Hepatocyte (in vitro differentiated cells): ENCODE measurements around the gene CHCHD6. TPM values are rescaled to one million over a fixed set of nuclear protein-coding genes. Genes with fewer than 3 reads are reported as not detected.

ENCODE experiments used
- DNase-seq: peaks from one replicate; pipeline ENCODE4 v3.0.0-alpha.2; 2016; ENCODE audit warnings: low spot score
- H2AFZ ChIP-seq: fragments of 200-600 bp; sonication (generic); 2 replicates; pipeline ENCODE4 v1.6.0; 2016; ENCODE audit warnings: antibody characterized with exemption, mild to moderate bottlenecking
- H3K27ac ChIP-seq: fragments of 200-600 bp; sonication (generic); 2 replicates; pipeline ENCODE4 v1.5.1; 2016; ENCODE audit warnings: mild to moderate bottlenecking
- H3K27me3 ChIP-seq: fragments of 200-600 bp; sonication (generic); 2 replicates; pipeline ENCODE4 v1.6.1; 2016
- H3K36me3 ChIP-seq: fragments of 200-600 bp; sonication (generic); replicated peaks from 2 replicates; pipeline ENCODE4 v1.5.1; 2016; ENCODE audit warnings: low read depth; ENCODE audit not compliant: insufficient read depth
- H3K4me1 ChIP-seq: fragments of 200-600 bp; sonication (generic); 2 replicates; pipeline ENCODE4 v1.5.1; 2016; ENCODE audit warnings: mild to moderate bottlenecking, moderate library complexity; ENCODE audit not compliant: insufficient read depth
- H3K4me2 ChIP-seq: fragments of 200-600 bp; sonication (generic); 2 replicates; pipeline ENCODE4 v1.6.0; 2016
- H3K4me3 ChIP-seq: fragments of 200-600 bp; sonication (generic); 2 replicates; pipeline ENCODE4 v1.5.1; 2016; ENCODE audit warnings: mild to moderate bottlenecking
- H3K79me2 ChIP-seq: fragments of 200-600 bp; sonication (generic); 2 replicates; pipeline ENCODE4 v1.6.0; 2017; ENCODE audit warnings: mild to moderate bottlenecking
- H3K9me2 ChIP-seq: fragments of 200-600 bp; sonication (generic); replicated peaks from 2 replicates; pipeline ENCODE4 v1.6.0; 2017; ENCODE audit warnings: mild to moderate bottlenecking; ENCODE audit not compliant: insufficient read depth
- H3K9me3 ChIP-seq: fragments of 200-600 bp; sonication (generic); 2 replicates; pipeline ENCODE4 v1.5.1; 2016; ENCODE audit warnings: low read depth, mild to moderate bottlenecking
- H4K20me1 ChIP-seq: fragments of 200-600 bp; sonication (generic); 2 replicates; pipeline ENCODE4 v1.6.0; 2016; ENCODE audit warnings: mild to moderate bottlenecking; ENCODE audit not compliant: insufficient read depth, poor library complexity, severe bottlenecking
- CTCF ChIP-seq: fragments of 200-600 bp; sonication (generic); IDR thresholded peaks from 2 replicates; pipeline ENCODE4 v1.5.1; 2016; ENCODE audit warnings: antibody characterized with exemption, mild to moderate bottlenecking; ENCODE audit not compliant: poor library complexity
- EZH2 ChIP-seq: fragments of 200-600 bp; sonication (generic); IDR thresholded peaks from 2 replicates; pipeline ENCODE4 v1.6.1; 2016; ENCODE audit warnings: antibody characterized with exemption, mild to moderate bottlenecking, borderline replicate concordance
- EZH2phosphoT487 ChIP-seq: fragments of 200-600 bp; sonication (generic); IDR thresholded peaks from one replicate; pipeline ENCODE4 v1.6.1; 2018; ENCODE audit warnings: antibody characterized with exemption, mild to moderate bottlenecking, low read depth, moderate library complexity; ENCODE audit not compliant: unreplicated experiment, severe bottlenecking
- WGBS: methylation state at CpG from one replicate; pipeline ENCODE4 v1.1.6; 2016; ENCODE audit warnings: low lambda C conversion rate; ENCODE audit errors: missing lambda C conversion rate; 5-methylcytosine and 5-hydroxymethylcytosine counted together
- polyA plus RNA-seq: library from polyadenylated mRNA; unstranded; fragments of >200 nt; fragmentation: Nextera tagmentation; extraction: Ambion mirVana; gene quantifications from 2 replicates; pipeline ENCODE4 v1.2.1, GENCODE V29; 2016
- total RNA-seq: library from RNA; depleted of rRNA; stranded (reverse); fragments of >200 nt; gene quantifications from 2 replicates; pipeline ENCODE4 v1.2.3, GENCODE V29; 2014

The CHCHD6 gene
- total and polyA plus RNA-seq, 2 experiments from 2014 or later: 13.8 to 19.7 TPM

GRCh38 chr3:126718561-126719445, 14.8 kb downstream of the CHCHD6 start:
- H3K27ac ChIP-seq: no peak overlapping the region
- no peaks in the 10 kb centered on the region for H3K36me3 ChIP-seq
- no peaks in the 10 kb centered on the region for H3K9me2 ChIP-seq
- no peak for DNase-seq
- TF ChIP-seq EZH2 (no peak), EZH2phosphoT487 (no peak), CTCF (no peak)
- H3K27me3 ChIP-seq: no peaks in the 10 kb centered on the region
- no peak overlapping the region for H3K4me3 ChIP-seq
- 87% methylated on average over 20 of the region's 20 CpGs for WGBS
- H3K4me2 ChIP-seq: no peak overlapping the region
- H4K20me1 ChIP-seq: no peaks in the 10 kb centered on the region
- H3K4me1 ChIP-seq: no peaks in the 10 kb centered on the region
- H2AFZ ChIP-seq: no peak overlapping the region
- peaks cover 2% of the 10 kb centered on the region for H3K79me2 ChIP-seq
- H3K9me3 ChIP-seq: no peaks in the 10 kb centered on the region

- no peak for TF ChIP-seq CTCF
- TF ChIP-seq EZH2: no peak
- TF ChIP-seq EZH2phosphoT487: no peak
- Histone ChIP-seq H4K20me1 (no peaks in the 10 kb centered on the region), H3K9me2 (no peaks in the 10 kb centered on the region), H3K27ac (no peak overlapping the region), H3K9me3 (no peaks in the 10 kb centered on the region), H2AFZ (no peak overlapping the region), H3K4me1 (no peaks in the 10 kb centered on the region), H3K27me3 (no peaks in the 10 kb centered on the region), H3K79me2 (peaks cover 2% of the 10 kb centered on the region), H3K36me3 (no peaks in the 10 kb centered on the region), H3K4me3 (no peak overlapping the region), H3K4me2 (no peak overlapping the region)
- WGBS: 88% methylated on average over 5 of the region's 5 CpGs
- DNase-seq: no peak
Observed at GRCh38 chr3:126720596-126720995, 16.6 kb downstream of the CHCHD6 start.

GRCh38 chr3:126721246-126721645, 17.2 kb downstream of the CHCHD6 start:
- WGBS: 97% methylated on average over 10 of the region's 10 CpGs
- no peak for TF ChIP-seq EZH2phosphoT487
- no peak for TF ChIP-seq EZH2
- TF ChIP-seq CTCF: no peak
- H3K9me3 ChIP-seq: no peaks in the 10 kb centered on the region
- H3K4me1 ChIP-seq: no peaks in the 10 kb centered on the region
- H3K9me2 ChIP-seq: no peaks in the 10 kb centered on the region
- no peak overlapping the region for H2AFZ ChIP-seq
- H3K4me2 ChIP-seq: no peak overlapping the region
- no peaks in the 10 kb centered on the region for H3K36me3 ChIP-seq
- H3K27ac ChIP-seq: no peak overlapping the region
- H4K20me1 ChIP-seq: no peaks in the 10 kb centered on the region
- no peak for DNase-seq
- H3K4me3 ChIP-seq: no peak overlapping the region
- H3K79me2 ChIP-seq: peaks cover 2% of the 10 kb centered on the region
- no peaks in the 10 kb centered on the region for H3K27me3 ChIP-seq
